Small intestine (tissue), 7 donors: Measurements from ENCODE around the gene BCL11A. TPM values are rescaled to one million over a fixed set of nuclear protein-coding genes. Genes with fewer than 3 reads are reported as not detected.

Experiments used
- DNase-seq, 2 donors: peaks; one replicate each; pipeline versions ENCODE4 v3.0.0 to v3.0.0-alpha.2; 2013
- FAIRE-seq: peaks from 2 replicates; lab custom pipeline; 2012; peaks lifted over from hg19 to GRCh38; lab: Jason Lieb, UNC
- H3K27ac ChIP-seq, 3 donors: one replicate each; pipeline ENCODE4 v1.5.1; 2013; ENCODE audit warnings: low read length in 2 of 3, mild to moderate bottlenecking in 2 of 3, control low read depth in 1 of 3, inconsistent platforms in 1 of 3, low read depth in 1 of 3, moderate library complexity in 1 of 3
- H3K27me3 ChIP-seq, 3 donors: one replicate each; pipeline ENCODE4 v1.6.1; 2013; ENCODE audit warnings: low read length in 3 of 3, inconsistent platforms in 1 of 3; ENCODE audit not compliant: control insufficient read depth in 3 of 3, insufficient read depth in 3 of 3
- H3K36me3 ChIP-seq, 3 donors: one replicate each; pipeline ENCODE4 v1.6.1; 2013; ENCODE audit warnings: low read length in 3 of 3, inconsistent platforms in 1 of 3, low read depth in 1 of 3, mild to moderate bottlenecking in 1 of 3, moderate library complexity in 1 of 3; ENCODE audit not compliant: control insufficient read depth in 3 of 3, insufficient read depth in 2 of 3
- H3K4me1 ChIP-seq, 3 donors: one replicate each; pipeline ENCODE4 v1.6.1; 2013; ENCODE audit warnings: low read length in 2 of 3, inconsistent platforms in 1 of 3, low read depth in 1 of 3, mild to moderate bottlenecking in 1 of 3, moderate library complexity in 1 of 3; ENCODE audit not compliant: control insufficient read depth in 3 of 3, insufficient read depth in 2 of 3
- H3K4me3 ChIP-seq, 3 donors: one replicate each; pipeline ENCODE4 v1.5.1; 2013; ENCODE audit warnings: low read length in 3 of 3, control low read depth in 1 of 3, inconsistent platforms in 1 of 3, low read depth in 1 of 3, mild to moderate bottlenecking in 1 of 3, moderate library complexity in 1 of 3
- H3K9me3 ChIP-seq, 2 donors: one replicate each; pipeline ENCODE4 v1.6.1; 2013; ENCODE audit warnings: low read depth in 1 of 2, low read length in 1 of 2; ENCODE audit not compliant: control insufficient read depth in 2 of 2, insufficient read depth in 1 of 2
- WGBS, 3 donors: extraction: QIAGEN DNeasy Blood & Tissue Kit; methylation state at CpG; one replicate each; pipeline ENCODE4 v1.1.7; 2013; 5-methylcytosine and 5-hydroxymethylcytosine counted together
- polyA plus RNA-seq, 4 donors: library from polyadenylated mRNA; stranded (reverse) in 3 of 4; unstranded in 1 of 4; fragments of 200-250 nt in 3 of 4; fragments of 120-200 nt in 1 of 4; gene quantifications; one replicate each; pipeline versions ENCODE4 v1.2.1 to v1.2.3, GENCODE V29; 2013
- donor health status: healthy with polysubstance abuse.
- donor health status: control.
- donor health status: control.
- donor health status: Bipolar disorder and iron deficiency.
- donor health status: healthy.

BCL11A gene
- polyA plus RNA-seq, 4 donors, result 2.2 to 22.5 (median 13.9) TPM

DNA sequence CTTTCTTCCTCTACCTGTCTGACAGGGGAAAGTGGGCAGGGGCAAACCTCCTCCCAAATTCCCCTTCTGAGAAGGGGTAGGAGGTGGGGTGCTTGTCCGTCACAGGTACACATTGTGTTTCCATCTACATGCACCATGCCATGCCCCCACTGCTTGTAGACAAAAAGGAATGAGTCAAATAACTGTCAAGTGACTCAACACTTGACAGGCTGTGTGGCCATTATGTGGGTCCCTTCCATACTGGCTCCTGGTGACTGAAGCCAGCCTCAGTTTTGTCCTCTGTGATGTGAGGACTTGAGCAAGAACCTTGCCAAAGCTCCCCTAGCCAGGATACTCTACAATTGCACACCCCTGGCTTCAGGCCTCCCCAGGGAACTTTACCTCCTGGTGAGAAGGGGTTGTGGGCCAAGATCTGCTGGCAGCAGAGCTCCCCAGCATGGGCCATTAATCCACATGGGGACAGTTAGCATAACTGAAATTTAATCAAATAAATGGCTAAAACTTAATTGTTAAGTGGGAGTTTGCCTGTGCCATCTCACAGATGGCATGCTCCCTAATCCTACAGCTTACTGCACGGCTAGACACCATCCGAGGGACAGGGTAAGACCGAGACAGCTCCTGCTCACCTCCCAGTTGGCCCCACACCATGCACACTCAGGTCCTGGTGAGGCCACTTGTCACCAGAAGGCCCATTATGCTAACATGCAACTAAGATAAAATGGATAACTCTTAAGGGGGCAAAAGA lies 140.2 kb downstream of the BCL11A start:
- H3K4me3 ChIP-seq, result no peak overlapping the region
- no peaks in the 10 kb centered on the region for H3K9me3 ChIP-seq
- no peak overlapping the region for H3K27ac ChIP-seq
- DNase-seq, result no peak
- no peak for FAIRE-seq
- WGBS, 3 donors, result 87 to 96% (median 89%) methylated on average over 4 of the region's 4 CpGs
- peaks cover 0 to 11% (median 0%) of the 10 kb centered on the region in 3 donors for H3K4me1 ChIP-seq
- H3K36me3 ChIP-seq, result no peaks in the 10 kb centered on the region
- H3K27me3 ChIP-seq, result no peaks in the 10 kb centered on the region

DNA sequence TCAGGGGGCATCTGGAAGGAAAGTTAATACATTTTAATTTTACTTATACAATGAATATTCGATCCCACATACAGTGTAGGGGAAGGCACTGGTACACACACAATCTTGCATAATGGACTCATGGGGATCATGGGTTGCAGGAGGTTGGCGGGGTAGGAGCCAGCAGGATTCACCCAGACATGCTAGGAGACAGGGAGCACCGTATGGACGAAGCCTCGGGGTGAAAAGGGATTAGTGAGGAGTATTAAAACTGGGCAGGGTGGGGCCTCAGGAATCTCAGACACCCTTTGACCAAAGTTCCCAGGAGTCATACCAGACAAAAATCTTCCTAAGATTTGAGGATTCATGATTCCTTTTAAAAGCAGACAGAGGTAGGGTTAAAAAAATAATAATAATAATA lies 140.8 kb downstream of the BCL11A start:
- no peak overlapping the region for H3K4me3 ChIP-seq
- no peaks in the 10 kb centered on the region for H3K27me3 ChIP-seq
- no peak for DNase-seq
- no peak overlapping the region for H3K27ac ChIP-seq
- no peak for FAIRE-seq
- no peaks in the 10 kb centered on the region for H3K9me3 ChIP-seq
- no peaks in the 10 kb centered on the region for H3K36me3 ChIP-seq
- 50 to 72% (median 59%) methylated on average over 5 of the region's 5 CpGs for WGBS, 3 donors
- H3K4me1 ChIP-seq, result peaks cover 0 to 11% (median 0%) of the 10 kb centered on the region in 3 donors

DNA sequence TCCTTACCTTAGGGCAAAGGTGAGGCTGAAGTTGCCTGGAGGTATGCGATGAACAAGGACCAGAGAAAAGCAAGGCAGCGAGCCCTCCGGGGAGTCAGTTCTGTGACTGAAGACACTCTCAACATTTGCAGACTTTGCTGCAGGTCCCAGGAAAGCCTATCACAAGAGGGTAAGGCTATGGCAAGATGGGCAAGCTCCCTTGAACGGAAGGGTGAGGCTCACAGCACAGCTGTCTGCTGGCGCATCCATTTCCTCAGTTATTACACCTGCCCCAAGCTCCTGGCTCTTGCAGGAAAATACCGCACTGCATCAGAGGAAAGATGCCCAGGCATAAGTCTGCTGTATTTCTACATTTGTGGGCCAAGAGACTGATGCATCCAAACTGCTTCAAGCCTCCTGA lies 141.4 kb downstream of the BCL11A start:
- H3K4me1 ChIP-seq, result peaks cover 0 to 14% (median 0%) of the 10 kb centered on the region in 3 donors
- H3K27ac ChIP-seq, result no peak overlapping the region
- no peaks in the 10 kb centered on the region for H3K9me3 ChIP-seq
- no peaks in the 10 kb centered on the region for H3K36me3 ChIP-seq
- FAIRE-seq, result no peak
- no peak for DNase-seq
- no peak overlapping the region for H3K4me3 ChIP-seq
- 81 to 86% (median 85%) methylated on average over 6 of the region's 6 CpGs for WGBS, 3 donors
- no peaks in the 10 kb centered on the region for H3K27me3 ChIP-seq

DNA sequence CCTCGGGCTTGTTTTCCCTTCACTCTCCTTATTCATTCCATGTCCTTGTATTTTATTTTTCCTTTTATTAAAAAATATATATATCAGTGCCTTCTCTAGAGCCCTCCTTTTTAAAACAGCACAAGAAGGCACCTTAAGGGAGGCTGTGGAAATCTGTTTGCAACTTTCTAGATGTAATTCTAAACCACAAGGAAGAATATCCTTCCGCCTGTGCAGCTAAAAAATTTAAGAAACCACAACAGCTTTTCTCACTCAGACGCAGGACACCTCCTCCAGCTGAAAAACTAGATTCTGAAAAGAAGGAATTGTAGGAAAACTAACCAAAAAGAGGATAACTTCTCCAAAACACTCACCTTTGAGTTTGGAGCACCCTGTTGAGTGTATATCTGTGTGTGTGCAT lies 142.2 kb downstream of the BCL11A start:
- H3K4me3 ChIP-seq, result no peak overlapping the region
- H3K27ac ChIP-seq, result no peak overlapping the region
- DNase-seq, result no peak
- no peaks in the 10 kb centered on the region for H3K9me3 ChIP-seq
- peaks cover 0 to 11% (median 4%) of the 10 kb centered on the region in 3 donors for H3K4me1 ChIP-seq
- H3K27me3 ChIP-seq, result no peaks in the 10 kb centered on the region
- FAIRE-seq, result no peak
- 46 to 69% (median 53%) methylated on average over 3 of the region's 3 CpGs for WGBS, 3 donors
- no peaks in the 10 kb centered on the region for H3K36me3 ChIP-seq

DNA sequence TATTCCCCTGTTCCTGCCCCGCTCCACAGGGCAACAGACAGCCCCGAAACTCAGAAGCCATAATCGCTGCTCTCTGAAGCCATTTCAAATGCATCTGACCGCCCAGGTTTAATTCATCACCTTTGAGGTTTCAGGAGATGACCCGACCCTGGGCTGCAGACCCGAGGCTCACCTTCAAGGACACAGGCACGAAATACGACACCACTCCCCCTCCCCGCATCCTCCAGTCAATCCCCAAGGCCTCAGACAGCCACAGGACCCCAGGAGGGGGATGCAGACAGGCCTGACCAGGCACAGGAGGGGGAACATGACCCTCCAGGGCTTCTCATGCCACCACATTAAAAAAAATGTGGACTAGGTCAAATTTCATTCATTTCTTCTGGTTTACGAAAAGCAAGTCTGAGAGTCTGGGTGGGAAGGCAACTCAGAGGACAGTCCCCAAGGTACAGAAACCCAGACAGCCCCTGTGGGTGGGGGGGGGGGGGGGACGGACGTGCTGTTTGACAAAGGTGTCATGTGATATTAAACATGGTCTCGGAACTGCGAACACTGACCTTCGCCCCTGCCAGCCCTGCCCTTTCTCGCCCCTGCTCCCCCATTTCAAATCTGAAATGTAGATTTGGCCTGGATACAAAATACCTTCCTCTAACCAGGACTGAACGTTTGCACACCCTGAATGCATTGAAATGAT lies 142.9 kb downstream of the BCL11A start:
- Histone ChIP-seq H3K36me3 (no peaks in the 10 kb centered on the region), H3K27me3 (no peaks in the 10 kb centered on the region), H3K27ac (no peak overlapping the region), H3K4me3 (no peak overlapping the region), H3K4me1 (peaks cover 0 to 4% (median 4%) of the 10 kb centered on the region in 3 donors), H3K9me3 (no peaks in the 10 kb centered on the region)
- 48 to 61% (median 53%) methylated on average over 17 of the region's 17 CpGs for WGBS, 3 donors
- FAIRE-seq (no peak), DNase-seq (no peak)

DNA sequence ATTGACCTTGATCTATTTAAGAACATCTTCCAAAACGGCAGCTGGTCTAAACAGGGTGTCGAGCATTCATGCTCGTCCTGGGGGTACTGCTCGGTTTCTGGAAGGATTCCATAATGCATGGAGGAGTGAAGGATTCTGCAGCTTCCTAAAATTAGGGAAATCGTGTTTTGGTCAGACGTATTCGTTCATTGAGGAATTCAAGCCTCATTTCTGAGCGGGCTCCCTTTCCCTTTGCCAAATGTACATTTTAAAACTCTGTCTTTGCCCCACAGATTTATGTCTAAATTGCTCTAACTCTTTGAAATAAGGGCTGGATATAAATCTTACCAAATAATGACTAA lies 144.0 kb downstream of the BCL11A start:
- Histone ChIP-seq H3K27ac (no peak overlapping the region), H3K9me3 (no peaks in the 10 kb centered on the region), H3K4me3 (no peak overlapping the region), H3K4me1 (peaks cover 0 to 4% (median 3%) of the 10 kb centered on the region in 3 donors), H3K36me3 (no peaks in the 10 kb centered on the region), H3K27me3 (no peaks in the 10 kb centered on the region)
- no peak for FAIRE-seq
- 83 to 88% (median 85%) methylated on average over 8 of the region's 8 CpGs for WGBS, 3 donors
- DNase-seq, result no peak

DNA sequence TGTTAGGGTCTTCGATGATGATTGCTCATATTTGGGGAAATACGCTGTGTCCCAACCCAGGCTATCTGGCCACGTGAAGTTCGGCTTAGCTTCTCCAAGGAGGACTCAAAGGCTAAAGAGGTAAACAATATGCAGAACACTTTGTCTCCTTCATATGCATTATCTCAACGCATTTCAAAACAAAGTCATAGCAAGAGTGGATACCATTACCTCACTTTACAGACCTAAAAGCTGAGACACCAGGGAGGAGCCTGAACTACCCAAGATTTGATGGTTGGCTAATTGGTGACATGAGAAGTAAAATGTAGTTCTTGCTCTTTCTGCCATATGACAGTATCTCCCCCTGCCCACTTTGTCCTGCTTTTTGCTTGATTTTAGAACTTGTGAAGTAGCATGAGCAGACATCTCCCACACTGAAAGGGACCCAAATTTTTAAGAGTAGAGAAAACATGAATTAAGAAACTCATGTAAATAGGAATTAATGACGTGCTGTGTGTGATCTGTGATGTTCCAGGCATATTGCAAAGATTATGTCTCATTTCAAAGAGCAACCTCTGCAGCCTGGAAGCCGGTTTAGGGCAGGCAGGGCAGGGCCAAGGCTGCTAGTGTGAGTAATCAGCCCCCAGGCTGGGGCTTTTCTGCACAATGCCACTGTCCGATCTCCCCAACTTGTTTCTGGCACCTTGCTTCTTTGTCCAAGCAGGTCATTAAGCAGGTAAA lies 144.5 kb downstream of the BCL11A start:
- FAIRE-seq, result no peak
- no peak overlapping the region for H3K27ac ChIP-seq
- no peaks in the 10 kb centered on the region for H3K36me3 ChIP-seq
- no peaks in the 10 kb centered on the region for H3K27me3 ChIP-seq
- H3K9me3 ChIP-seq, result no peaks in the 10 kb centered on the region
- WGBS, 3 donors, result 75 to 83% (median 81%) methylated on average over 8 of the region's 8 CpGs
- peaks cover 0 to 4% (median 3%) of the 10 kb centered on the region in 3 donors for H3K4me1 ChIP-seq
- no peak overlapping the region for H3K4me3 ChIP-seq
- no peak for DNase-seq

DNA sequence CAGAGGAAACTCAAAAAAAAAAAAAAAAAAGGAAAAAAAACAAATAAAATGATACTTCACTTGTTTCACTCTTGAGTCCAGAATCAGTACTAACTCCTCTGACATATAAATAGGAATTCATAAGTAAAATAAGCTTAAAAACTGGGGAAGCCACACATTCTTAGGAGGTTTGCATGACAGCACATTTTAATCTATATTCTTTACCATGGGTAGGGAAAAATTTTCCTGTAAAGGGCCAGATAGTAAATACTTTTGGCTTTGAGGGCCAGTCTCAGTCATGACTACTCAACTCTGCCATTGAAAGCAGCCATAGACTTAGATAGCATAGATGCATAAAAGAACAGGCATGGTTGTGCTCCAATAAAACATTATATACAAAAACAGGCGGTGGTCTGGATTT lies 145.2 kb downstream of the BCL11A start:
- no peak overlapping the region for H3K4me3 ChIP-seq
- no peak for FAIRE-seq
- H3K27ac ChIP-seq, result no peak overlapping the region
- H3K27me3 ChIP-seq, result no peaks in the 10 kb centered on the region
- no peaks in the 10 kb centered on the region for H3K36me3 ChIP-seq
- no peak for DNase-seq
- no peaks in the 10 kb centered on the region for H3K9me3 ChIP-seq
- WGBS, 3 donors, result 95 to 97% (median 96%) methylated on average over 1 of the region's 1 CpG
- H3K4me1 ChIP-seq, result peaks cover 0 to 4% (median 3%) of the 10 kb centered on the region in 3 donors
